GM12864 (cell line): ENCODE data around the gene PLBD2.

Experiments used
- DNase-seq: peaks from one replicate; pipeline ENCODE4 v3.0.0-alpha.2; 2011; ENCODE audit warnings: low read depth
- H3K4me3 ChIP-seq: 2 replicates; pipeline ENCODE4 v1.5.1; 2011; ENCODE audit warnings: mild to moderate bottlenecking, low read depth, low read length, control low read depth
- CTCF ChIP-seq: IDR thresholded peaks from 2 replicates; pipeline ENCODE4 v1.5.1; 2011; ENCODE audit warnings: low read depth, mild to moderate bottlenecking, moderate library complexity, low read length, control low read depth, inconsistent platforms; ENCODE audit errors: missing control alignments

The PLBD2 gene

GRCh38 chr12:113437729-113438100, 79.3 kb downstream of the PLBD2 start:
- no peak for TF ChIP-seq CTCF
- no peak overlapping the region for H3K4me3 ChIP-seq

GRCh38 chr12:113438523-113439300, 80.3 kb downstream of the PLBD2 start:
- TF ChIP-seq CTCF: no peak
- no peak overlapping the region for H3K4me3 ChIP-seq
- DNase-seq: no peak

More at GRCh38 chr12:113437729-113438100, 79.3 kb downstream of the PLBD2 start:
- DNase-seq: no peak

GRCh38 chr12:113439301-113439597, 80.9 kb downstream of the PLBD2 start:
- DNase-seq: no peak
- no peak overlapping the region for H3K4me3 ChIP-seq
- TF ChIP-seq CTCF: no peak

GRCh38 chr12:113439606-113440030, 81.2 kb downstream of the PLBD2 start:
- TF ChIP-seq CTCF: peak; percentile 83
- DNase-seq: no peak
- no peak overlapping the region for H3K4me3 ChIP-seq

- TF ChIP-seq CTCF: no peak
- no peak overlapping the region for H3K4me3 ChIP-seq
- no peak for DNase-seq
Observed at GRCh38 chr12:113440336-113440735, 81.9 kb downstream of the PLBD2 start.
